HG03571 (cell line): ENCODE results near the gene TCL1A.

ENCODE experiments used
- ATAC-seq: cut with Tn5 transposase; IDR thresholded peaks from one replicate; pipeline ENCODE4 v1.9.1; 2021; ENCODE audit not compliant: unreplicated experiment

Gene TCL1A

DNA sequence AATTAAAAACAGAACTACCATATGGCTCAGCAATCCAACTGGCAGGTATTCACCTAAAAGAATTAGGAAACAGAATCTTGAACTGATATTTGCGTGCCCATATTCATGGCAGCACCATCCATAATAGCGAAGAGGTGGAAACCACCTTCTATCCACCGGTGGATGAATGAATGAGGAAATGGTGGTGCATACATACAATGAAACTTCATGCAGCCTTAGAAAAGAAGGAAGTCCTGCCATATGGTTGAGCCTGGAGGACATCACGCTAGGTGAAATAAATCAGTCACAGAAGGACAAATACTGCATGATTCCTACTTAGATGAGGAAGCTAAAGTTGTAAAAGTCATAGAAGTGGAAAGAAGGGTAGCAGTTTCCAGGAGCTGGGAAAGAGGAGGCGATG lies 6.6 kb downstream of the TCL1A start:
- ATAC-seq, result no peak

- ATAC-seq, result no peak
Observed at GRCh38 chr14:95705518-95705917, 8.4 kb downstream of the TCL1A start.

- no peak for ATAC-seq
Observed at GRCh38 chr14:95703805-95704204, 10.1 kb downstream of the TCL1A start.

DNA sequence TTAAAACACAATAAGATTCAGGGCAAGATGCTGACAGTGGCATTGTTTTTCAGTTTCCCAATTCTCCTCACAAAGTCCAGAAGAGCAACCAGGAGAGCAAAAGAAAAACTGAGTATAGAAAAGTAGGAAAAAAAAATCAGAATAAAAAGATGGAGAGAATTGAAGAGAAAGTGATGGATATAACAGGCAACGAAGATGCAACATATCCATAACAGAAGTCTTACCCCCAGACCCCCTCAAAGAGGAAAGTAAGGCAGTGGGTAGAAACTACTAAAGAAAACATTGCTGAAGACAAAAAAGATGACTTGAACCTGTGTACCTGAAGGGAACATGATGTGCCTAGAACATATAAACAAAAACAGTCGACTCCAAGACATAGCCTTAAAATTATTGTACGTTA lies 10.6 kb downstream of the TCL1A start:
- ATAC-seq, result no peak

DNA sequence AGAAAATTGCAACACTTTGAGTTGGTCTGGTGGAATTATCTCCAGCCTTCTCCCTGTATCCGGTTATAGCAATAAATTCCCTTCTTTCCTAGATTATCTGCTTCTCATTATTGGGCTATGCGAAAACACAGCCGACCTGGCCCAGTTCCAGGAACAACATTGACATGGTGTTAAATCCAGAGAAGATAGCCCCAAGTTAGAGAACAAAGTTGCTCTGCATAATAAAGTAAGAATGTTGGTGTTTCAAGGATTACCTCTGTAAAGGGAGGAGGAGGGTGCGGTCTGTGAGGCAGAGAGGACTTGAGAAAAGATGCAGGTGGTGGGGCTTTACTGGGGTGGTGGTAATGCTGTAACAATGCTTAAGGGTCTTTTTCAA lies 12.1 kb downstream of the TCL1A start:
- ATAC-seq, result no peak

DNA sequence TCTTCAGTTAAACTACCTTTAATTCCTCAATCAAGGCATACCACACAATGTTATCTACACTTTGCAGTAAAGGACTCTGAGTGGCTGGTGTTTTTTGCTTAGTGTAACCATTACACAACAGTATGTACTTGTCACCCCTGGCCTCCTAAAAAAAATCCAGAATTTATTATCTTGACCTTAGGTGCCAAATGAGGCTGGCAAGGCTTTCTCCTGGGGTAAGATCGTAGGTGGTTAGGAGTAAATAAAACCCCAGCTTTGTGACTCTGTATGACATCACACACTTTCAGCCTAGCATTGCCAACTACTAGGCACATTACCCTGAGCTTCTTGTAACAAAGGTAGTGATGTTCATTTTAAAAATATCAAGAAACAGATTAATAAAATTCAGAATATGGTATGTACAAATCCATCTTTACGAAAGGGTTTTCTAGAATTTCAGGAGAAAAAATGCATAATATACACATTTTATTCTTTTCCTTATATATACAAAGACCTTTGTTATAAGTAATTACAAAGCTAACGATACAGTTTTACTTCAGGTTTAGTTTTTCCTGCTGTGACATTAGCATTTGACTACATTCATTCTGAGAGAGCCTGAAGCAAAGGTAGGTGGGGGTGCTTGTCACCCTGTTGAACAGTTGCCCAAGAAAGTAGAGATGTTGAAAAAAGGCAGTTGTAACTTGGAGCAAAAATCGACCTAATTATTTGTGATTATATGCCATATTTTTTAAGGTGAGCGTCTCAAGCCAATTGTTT lies 13.5 kb downstream of the TCL1A start:
- no peak for ATAC-seq

DNA sequence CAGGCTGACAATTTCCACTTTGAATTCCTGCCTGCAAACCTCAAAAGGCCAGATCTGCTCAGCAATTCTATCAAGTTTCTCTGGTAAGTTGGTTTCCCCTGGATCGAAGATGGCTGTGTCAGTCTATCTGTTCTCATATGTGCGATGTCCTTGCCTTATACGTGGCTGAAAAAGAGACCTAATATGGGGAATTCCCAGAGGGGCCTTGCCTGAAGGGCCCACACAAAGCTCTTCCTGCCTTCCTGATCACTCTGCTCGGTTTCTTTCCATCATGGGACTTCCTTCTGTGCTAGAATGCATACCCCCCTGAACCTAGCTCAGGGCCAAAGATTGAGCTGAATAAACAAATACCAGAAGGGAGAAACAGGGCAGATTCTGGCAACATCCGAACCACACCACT lies 14.5 kb downstream of the TCL1A start:
- ATAC-seq, result peak; percentile 39

DNA sequence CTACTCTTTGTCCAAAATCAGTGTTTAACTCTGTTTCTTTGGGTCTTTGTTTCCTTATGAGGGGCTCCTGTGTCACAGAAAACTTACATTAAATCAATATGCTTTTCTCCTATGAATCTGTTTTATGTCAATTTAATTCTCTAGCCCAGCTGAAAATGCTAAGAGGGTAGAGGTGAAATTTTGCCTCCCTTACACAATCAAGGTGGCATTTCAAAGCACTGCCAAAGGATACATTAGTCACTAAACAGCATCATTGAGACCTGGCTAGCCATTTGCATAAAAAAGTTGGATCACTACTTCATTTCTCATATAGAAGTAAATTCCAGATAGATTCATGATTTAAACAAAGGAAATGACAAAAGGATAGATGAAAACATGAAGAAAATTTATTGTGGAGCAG lies 15.6 kb downstream of the TCL1A start:
- ATAC-seq, result no peak

DNA sequence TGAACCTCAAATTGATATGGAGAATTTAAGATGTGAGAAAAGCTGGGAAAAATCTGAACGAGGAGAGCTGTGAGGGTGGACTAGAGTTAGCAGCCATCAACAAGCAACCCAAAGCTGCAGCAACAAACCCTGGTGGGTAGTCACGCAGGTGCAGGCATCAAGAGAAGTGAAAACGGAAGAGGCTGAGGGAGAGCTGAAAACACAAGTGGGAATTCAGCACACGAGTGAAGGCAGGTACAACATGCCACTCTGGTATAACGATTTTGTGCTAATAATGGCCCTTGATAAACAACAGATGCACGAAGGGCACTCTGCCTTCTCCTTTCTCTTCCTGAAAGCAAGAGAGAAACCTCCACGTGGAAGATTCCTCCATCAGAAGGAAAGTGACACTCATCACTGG lies 16.2 kb downstream of the TCL1A start:
- no peak for ATAC-seq

DNA sequence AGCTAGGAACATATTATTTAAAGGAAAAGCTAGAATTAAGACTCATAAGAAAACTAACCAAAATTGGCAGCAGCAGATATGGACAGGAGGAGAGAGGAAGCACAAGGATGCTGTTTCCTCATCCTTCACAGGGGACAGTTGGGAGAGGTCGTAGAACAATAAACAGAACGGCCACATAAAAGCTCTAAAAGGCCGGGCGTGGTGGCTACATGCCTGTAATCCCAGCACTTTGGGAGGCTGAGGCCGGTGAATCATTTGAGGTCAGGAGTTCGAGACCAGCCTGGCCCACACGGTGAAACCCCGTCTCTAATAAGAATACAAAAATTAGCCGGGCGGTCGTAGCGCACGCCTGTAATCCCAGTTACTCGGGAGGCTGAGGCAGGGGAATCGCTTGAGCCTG lies 17.2 kb downstream of the TCL1A start:
- no peak for ATAC-seq

- peak; percentile 41 for ATAC-seq
Observed at GRCh38 chr14:95695913-95696312, 18.0 kb downstream of the TCL1A start.

DNA sequence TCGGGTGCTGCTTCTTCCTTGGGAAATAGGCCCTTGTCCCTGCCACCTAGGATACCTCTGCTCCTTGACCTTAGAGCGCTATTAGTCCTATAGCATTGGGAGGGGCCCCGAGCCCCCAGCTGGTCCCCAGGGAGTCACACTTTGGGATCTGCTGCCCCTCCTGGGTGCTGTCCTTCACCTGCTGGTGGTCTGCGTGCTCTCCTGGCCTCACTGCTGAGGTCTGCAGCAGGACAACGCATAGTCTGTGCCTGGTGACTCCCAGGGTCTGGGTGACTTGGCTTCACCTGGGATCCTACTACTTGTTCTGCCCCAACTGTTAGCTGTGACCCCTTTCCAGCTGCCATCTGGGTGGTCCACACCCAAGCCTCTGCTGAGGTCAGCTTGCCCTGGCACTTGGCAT lies 18.9 kb downstream of the TCL1A start:
- no peak for ATAC-seq

GRCh38 chr14:95692109-95692508 lies 21.8 kb downstream of the TCL1A start:
- ATAC-seq, result no peak

- ATAC-seq, result no peak
Observed at GRCh38 chr14:95691591-95691990, 22.3 kb downstream of the TCL1A start.

GRCh38 chr14:95690815-95691214 lies 23.1 kb downstream of the TCL1A start:
- no peak for ATAC-seq

DNA sequence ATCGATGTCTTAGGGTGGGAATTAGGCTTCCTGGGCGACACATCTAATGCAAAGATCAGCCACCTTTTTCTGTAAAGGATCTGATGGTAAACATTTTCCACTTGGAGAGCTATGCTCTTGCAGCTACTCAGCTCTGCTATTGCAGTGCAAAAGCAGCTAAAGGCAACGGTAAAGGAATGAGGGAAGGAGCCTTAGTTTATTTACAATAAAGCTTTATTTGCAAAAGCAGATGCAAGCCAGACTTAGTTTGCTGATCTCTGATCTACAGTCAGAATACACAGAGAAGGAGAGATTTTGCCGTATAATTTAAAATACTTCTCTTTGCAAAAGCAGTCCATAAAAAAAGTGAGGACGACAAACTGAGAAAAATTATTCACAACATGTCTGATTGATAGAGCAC lies 24.5 kb downstream of the TCL1A start:
- no peak for ATAC-seq

GRCh38 chr14:95686935-95687334 lies 27.0 kb downstream of the TCL1A start:
- ATAC-seq, result no peak

DNA sequence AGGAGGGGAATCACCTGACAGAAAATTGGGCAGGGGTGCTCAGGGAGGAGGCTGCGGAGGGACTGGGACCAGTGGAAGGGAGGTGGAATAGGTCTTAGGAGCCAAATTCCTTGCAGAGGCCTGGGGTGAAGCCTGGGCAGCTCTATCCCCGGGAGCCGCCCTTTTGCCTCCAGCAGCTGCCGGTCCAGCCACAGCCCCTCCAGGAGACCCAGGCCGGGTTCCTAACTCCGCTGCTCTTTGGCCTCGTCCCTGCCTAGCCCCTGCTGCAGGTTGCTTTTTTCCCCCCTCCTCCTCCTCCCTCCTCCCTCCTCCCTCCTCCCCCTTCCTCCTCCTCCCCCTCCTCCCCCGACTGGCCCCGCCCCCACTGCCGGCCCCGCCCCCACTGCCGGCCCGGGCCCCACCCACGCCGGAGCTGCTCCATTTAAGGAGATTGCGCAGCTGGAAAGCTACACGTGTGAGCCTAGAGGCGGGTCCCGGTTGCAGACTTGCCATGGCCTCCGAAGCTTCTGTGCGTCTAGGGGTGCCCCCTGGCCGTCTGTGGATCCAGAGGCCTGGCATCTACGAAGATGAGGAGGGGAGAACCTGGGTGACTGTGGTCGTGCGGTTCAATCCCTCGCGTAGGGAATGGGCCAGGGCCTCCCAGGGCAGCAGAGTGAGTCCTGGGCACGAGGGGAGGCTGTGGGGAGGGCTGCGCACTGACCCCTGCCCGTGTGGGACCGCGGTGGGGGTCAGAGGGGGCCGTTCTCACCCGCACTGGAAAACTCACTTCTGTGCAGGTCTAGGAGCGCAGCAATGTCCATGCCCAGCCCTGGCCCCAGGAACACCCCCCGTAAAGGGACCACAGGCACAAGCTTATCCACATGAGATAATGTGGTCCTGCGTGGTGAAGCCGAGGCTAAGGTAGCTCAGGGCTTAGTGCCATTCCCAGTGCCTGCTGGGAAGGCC lies 27.7 kb downstream of the TCL1A start, which contains the start of gene TCL1B:
Gene TCL1B (plus strand): TSS at position 449 of the 945 bp plus-strand sequence. CDS start 42 bp downstream, at position 491.
- no peak for ATAC-seq

- ATAC-seq, result no peak
Observed at GRCh38 chr14:95683793-95684192, 30.1 kb downstream of the TCL1A start.

- no peak for ATAC-seq
Observed at GRCh38 chr14:95681153-95681552, 32.8 kb downstream of the TCL1A start.

DNA sequence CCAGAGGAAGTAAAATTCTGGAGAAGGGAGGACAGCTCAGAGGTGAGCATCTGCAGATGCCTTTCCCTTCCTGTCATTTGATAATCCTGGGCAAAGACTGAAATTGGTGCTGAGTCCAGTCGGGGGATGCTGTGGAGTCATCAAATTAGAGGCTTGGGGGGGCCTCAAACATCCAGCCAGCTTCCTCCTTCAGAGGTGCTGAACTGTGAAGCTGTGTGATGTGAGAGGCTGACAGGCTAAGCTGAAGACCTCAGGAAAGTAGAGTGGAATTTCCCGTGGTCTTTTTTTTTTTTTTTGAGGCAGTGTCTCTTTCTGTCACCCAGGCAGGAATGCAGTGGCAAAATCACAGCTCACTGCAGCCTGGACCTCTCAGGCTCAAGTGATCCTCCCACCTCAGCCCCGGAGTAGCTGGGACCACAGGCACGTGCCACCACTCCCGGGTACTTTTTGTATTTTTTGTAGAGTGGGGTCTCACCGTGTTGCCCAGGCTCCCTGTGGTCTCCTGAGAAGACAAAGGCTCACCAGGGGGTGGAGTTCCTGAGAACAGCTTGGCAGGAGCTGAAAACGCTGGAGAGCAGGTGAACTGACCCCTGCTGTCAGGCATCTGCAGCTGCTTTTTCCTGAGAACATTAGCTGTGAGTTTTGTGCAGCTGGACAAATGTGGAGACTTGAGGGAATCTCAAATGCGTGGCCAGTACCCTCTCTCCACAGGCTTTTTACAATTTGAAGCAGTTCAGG lies 33.8 kb downstream of the TCL1A start:
- ATAC-seq, result no peak
